Measurements from ENCODE around the gene SDF2.
A peak's percentile ranks its signal among the peaks of the same experiment; 100 is the strongest.

DNA sequence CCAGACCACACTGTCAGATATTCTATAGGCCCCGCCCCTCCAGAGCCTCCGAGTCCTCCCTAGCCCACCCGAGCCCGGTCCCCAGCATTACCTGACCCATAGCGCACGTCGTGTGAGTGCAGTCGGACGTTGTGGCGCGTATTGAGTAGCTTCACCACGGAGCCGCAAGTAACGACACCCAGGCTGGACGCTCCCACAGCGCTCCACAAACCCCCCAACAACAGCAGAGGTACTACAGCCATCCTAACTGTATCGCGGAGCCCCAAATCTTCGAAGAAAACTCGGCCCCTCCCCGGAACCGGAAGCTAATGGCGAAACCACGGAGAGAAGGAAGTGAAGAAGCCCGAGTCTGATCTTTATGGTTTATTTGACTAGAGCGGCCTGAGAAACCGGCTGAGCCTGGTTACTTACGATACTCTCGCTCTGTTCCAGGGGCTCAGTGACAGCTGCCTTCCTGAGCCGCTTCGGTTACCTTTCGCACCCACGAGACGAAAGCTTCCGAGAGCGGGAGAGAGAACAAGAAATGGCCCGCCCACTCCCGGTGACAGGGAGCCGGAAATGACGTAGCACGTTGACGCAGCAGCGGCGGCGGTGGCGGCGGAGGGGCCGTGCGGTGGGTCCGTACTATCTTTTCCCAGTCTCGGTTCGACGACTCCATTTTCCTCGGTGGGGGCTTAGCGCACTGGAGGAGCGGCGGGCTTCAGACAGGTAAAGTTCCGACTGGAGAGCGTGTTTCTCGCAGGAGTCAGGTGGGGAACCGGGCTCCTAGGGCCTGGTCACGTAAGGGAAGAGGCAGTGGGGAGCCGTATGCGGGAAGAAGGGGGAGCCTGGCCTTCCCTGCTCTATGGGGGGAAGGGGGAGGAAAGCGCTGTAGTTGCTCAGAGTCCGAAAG is at the start of gene SDF2, which contains the start of gene SUPT6H:
- TF ChIP-seq, protein P1, sequence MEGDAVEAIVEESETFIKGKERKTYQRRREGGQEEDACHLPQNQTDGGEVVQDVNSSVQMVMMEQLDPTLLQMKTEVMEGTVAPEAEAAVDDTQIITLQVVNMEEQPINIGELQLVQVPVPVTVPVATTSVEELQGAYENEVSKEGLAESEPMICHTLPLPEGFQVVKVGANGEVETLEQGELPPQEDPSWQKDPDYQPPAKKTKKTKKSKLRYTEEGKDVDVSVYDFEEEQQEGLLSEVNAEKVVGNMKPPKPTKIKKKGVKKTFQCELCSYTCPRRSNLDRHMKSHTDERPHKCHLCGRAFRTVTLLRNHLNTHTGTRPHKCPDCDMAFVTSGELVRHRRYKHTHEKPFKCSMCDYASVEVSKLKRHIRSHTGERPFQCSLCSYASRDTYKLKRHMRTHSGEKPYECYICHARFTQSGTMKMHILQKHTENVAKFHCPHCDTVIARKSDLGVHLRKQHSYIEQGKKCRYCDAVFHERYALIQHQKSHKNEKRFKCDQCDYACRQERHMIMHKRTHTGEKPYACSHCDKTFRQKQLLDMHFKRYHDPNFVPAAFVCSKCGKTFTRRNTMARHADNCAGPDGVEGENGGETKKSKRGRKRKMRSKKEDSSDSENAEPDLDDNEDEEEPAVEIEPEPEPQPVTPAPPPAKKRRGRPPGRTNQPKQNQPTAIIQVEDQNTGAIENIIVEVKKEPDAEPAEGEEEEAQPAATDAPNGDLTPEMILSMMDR (IDR thresholded peaks at IDR 0.05), result no peak
- peak; percentile 69 to 90 for TF ChIP-seq POLR2A (IDR thresholded peaks at IDR 0.05)
